ENCODE results near the gene TMEM63A. TPM values are rescaled to one million over a fixed set of nuclear protein-coding genes. Genes with fewer than 3 reads are reported as not detected.

The TMEM63A gene
- total RNA-seq (2021) (115 and 126 TPM in 2 replicates), Bru-seq, nascent RNA (percentile 83 among the genes with signal in this experiment), BruChase-seq, experiment 1, labeled RNA remaining after a 2-hour chase (percentile 91 among the genes with signal in this experiment), BruChase-seq, experiment 2, labeled RNA remaining after a 6-hour chase (percentile 81 among the genes with signal in this experiment)
- long read RNA-seq, full-length matches to known transcripts: 18 of 50 reads
- long read RNA-seq, partial matches to known transcripts: 11 of 50 reads
- long read RNA-seq, other reads (novel, unspliced or antisense): 21 of 50 reads

DNA sequence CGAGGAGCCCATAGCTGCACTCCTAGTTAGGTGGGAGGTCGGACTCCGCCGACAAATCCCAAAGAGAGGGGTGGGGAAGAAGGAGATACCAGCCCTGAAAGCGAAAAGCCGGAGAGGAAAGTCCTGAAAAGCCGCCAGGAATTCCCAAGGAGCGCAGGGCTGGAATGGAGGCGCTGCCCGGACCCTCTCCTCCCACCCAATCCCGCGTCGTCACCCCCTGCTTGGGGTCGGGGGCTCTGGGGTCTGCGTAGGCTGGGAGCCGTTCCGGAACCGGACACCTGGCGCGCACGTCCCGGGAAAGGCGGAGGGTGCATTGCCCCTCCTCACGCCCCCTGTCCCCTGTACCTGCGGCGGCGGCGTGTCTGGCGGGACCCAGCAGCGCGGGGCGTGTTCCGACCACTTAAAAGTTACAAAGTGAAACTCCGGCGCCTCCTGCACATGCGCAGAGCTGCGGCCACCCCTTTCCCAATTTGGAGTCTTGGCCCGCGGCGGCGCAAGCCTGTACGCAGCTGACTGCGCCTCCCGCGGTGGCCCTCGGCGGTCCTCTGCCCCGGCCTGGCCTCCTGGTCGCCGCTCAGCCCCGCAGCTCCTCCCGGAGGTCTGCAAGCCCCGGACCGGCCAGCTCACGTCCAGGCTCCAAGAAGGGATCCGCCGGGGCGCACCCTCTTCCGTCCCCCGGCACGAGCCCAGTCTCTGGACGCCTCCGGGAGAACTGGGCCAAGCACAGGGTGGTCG, at the start of gene TMEM63A:
TMEM63A (minus strand) TSS at position 422 of the 735 bp plus-strand sequence. CDS start 4,800 bp downstream, outside the sequence.
- peaks cover 51% of the 10 kb centered on the region for H3K79me2 ChIP-seq (ENCODE audit: low read depth)
- intact Hi-C loops (cut with micrococcal nuclease; ENCODE audit: unreplicated experiment): loop anchor here (1.0 to 5.0 kb wide), 4 partner anchors 40 to 180 kb away; partner anchors contain the start of genes H3-3A and SRP9
- H3K27ac ChIP-seq: peak within 1 kb of the TSS; percentile 75
- H3K9me2 ChIP-seq (ENCODE audit: insufficient read depth): no peaks in the 10 kb centered on the region
- peaks cover 57% of the 10 kb centered on the region for H3K4me1 ChIP-seq (replicated peaks; ENCODE audit: insufficient read depth)
- peak within 1 kb of the TSS; percentile 98 for H2AFZ ChIP-seq
- ChIA-PET CTCF (interaction anchor here (0.5 to 1.3 kb wide), 5 partner anchors 15 to 126 kb away, joined by 3 to 5 read pairs (median 3); no protein-coding TSS in a partner anchor), POLR2A (ENCODE audit: unreplicated experiment) (interaction anchor here (0.5 to 0.6 kb wide), 9 partner anchors 11 to 459 kb away, joined by 3 to 6 read pairs (median 4); no protein-coding TSS in a partner anchor)
- BruUV-seq (replicated peaks): TSS peak; percentile 63
- H3K4me3 ChIP-seq: peak within 1 kb of the TSS; percentile 92
- DNase-seq: peak; percentile 75 to 95
- no peaks in the 10 kb centered on the region for H3K9me3 ChIP-seq (ENCODE audit: insufficient read depth, low read depth)
- TF ChIP-seq EZH2 (IDR thresholded peaks at IDR 0.05; ENCODE audit: low read depth): no peak
- TF ChIP-seq, protein P1, sequence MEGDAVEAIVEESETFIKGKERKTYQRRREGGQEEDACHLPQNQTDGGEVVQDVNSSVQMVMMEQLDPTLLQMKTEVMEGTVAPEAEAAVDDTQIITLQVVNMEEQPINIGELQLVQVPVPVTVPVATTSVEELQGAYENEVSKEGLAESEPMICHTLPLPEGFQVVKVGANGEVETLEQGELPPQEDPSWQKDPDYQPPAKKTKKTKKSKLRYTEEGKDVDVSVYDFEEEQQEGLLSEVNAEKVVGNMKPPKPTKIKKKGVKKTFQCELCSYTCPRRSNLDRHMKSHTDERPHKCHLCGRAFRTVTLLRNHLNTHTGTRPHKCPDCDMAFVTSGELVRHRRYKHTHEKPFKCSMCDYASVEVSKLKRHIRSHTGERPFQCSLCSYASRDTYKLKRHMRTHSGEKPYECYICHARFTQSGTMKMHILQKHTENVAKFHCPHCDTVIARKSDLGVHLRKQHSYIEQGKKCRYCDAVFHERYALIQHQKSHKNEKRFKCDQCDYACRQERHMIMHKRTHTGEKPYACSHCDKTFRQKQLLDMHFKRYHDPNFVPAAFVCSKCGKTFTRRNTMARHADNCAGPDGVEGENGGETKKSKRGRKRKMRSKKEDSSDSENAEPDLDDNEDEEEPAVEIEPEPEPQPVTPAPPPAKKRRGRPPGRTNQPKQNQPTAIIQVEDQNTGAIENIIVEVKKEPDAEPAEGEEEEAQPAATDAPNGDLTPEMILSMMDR (conservative IDR thresholded peaks at IDR 0.05): no peak; the same call in 1 of the 2 replicates
- peaks cover 42% of the 10 kb centered on the region; the same call in 1 of the 2 replicates for H3F3A ChIP-seq (ENCODE audit: insufficient read depth, low read depth)
- 0 out of 2 replicates have a peak, but pooled peaks cover 1% of the 10 kb centered on the region for H3K36me3 ChIP-seq (ENCODE audit: low read depth)
- H3K4me2 ChIP-seq: peak within 1 kb of the TSS; percentile 94
- 0 out of 2 replicates have a peak, but pooled peaks cover 12% of the 10 kb centered on the region for H4K20me1 ChIP-seq (ENCODE audit: insufficient read depth)
- H3K27me3 ChIP-seq (ENCODE audit: insufficient read depth, low read depth): no peaks in the 10 kb centered on the region

DNA sequence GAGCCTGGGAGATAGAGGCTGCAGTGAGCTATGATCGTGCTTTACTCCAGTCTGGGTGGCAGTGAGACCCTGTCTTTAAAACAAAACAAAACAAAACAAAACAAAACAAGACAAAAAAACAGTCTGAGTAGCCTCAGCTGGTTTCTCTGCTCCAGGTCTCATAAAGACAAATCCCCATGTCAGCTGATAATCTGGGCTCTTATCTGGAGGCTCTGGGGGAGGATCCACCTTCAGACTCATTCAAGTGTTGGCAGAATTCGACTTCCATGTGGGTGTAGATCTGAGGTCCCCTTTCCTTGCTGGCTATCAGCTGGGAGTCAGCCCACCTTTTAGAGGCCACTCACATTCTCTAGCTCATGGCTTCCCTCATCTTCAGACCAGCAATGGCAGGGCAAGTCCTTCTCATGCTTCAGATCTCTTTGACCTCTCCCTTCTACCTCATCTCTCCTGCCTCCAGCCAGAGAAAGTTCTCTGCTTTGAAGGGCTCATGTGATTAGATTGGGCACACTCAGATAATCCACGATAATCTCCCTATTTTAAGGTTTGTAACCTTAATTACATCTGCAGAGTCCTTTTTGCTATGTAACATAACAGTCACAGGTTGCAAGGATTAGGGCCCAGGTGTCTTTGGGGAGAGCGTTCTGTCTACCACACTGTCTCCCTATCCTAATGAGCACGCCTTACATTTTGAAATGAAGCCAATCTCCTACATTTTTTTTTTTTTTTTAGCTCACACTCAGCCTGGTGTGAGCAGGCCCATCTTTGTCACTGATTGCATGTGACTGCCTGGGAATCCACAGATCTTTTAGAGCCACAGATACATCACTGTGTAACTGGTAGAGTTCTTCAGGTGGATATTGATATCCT, 49.3 kb upstream of the TMEM63A start:
- CTCF ChIA-PET: interaction anchor here (0.5 to 0.6 kb wide), 2 partner anchors 105 to 1834 kb away, joined by 3 read pairs; no protein-coding TSS in a partner anchor

More for the DNA sequence above, 49.3 kb upstream of the TMEM63A start:
- intact Hi-C loops (cut with micrococcal nuclease; ENCODE audit: unreplicated experiment): no loop called here
- POLR2A ChIA-PET (ENCODE audit: unreplicated experiment): interaction anchor here (0.7 kb wide), 1 partner anchor 526 kb away, joined by 3 read pairs; no protein-coding TSS in a partner anchor
- no peak for DNase-seq
- BruUV-seq (replicated peaks): no TSS peak
- H4K20me1 ChIP-seq (ENCODE audit: insufficient read depth): no peaks in the 10 kb centered on the region
- H3K27ac ChIP-seq: no peak overlapping the region
- H3K9me2 ChIP-seq (ENCODE audit: insufficient read depth): no peaks in the 10 kb centered on the region
- H3K4me3 ChIP-seq: no peak overlapping the region
- H3K27me3 ChIP-seq (ENCODE audit: insufficient read depth, low read depth): no peaks in the 10 kb centered on the region
- H3K9me3 ChIP-seq (ENCODE audit: insufficient read depth, low read depth): no peaks in the 10 kb centered on the region
- no peak overlapping the region for H3K4me2 ChIP-seq
- no peaks in the 10 kb centered on the region for H3K36me3 ChIP-seq (ENCODE audit: low read depth)
- no peak overlapping the region for H2AFZ ChIP-seq
- no peak for TF ChIP-seq EZH2 (IDR thresholded peaks at IDR 0.05; ENCODE audit: low read depth)
- TF ChIP-seq, protein P1 (conservative IDR thresholded peaks at IDR 0.05): no peak
- H3F3A ChIP-seq (ENCODE audit: insufficient read depth, low read depth): 0 out of 2 replicates have a peak, but pooled peaks cover 8% of the 10 kb centered on the region
- peaks cover 3% of the 10 kb centered on the region for H3K4me1 ChIP-seq (replicated peaks; ENCODE audit: insufficient read depth)
- no peaks in the 10 kb centered on the region for H3K79me2 ChIP-seq (ENCODE audit: low read depth)

Measured in PC-9 (cell line).